IPS-20b (cell line): ENCODE results near the gene PDZD2.

ENCODE experiments used
- H3K27ac ChIP-seq: one replicate; pipeline ENCODE4 v1.5.1; 2013; ENCODE audit warnings: low read length
- H3K27me3 ChIP-seq: 2 replicates; pipeline ENCODE4 v1.6.1; 2013; ENCODE audit warnings: mild to moderate bottlenecking, low read length, inconsistent platforms; ENCODE audit not compliant: insufficient read depth
- H3K36me3 ChIP-seq: 2 replicates; pipeline ENCODE4 v1.6.1; 2013; ENCODE audit warnings: low read depth, mild to moderate bottlenecking, inconsistent platforms, low read length, moderate library complexity; ENCODE audit not compliant: insufficient read depth
- H3K4me1 ChIP-seq: 2 replicates; pipeline ENCODE4 v1.6.1; 2013; ENCODE audit warnings: mild to moderate bottlenecking, control low read depth, inconsistent platforms, low read length, moderate library complexity; ENCODE audit not compliant: insufficient read depth
- H3K4me3 ChIP-seq: 2 replicates; pipeline ENCODE4 v1.5.1; 2013; ENCODE audit warnings: mild to moderate bottlenecking, low read length, inconsistent platforms
- H3K9ac ChIP-seq: 2 replicates; pipeline ENCODE4 v1.6.1; 2013; ENCODE audit warnings: low read depth, mild to moderate bottlenecking, inconsistent platforms, low read length, moderate library complexity
- H3K9me3 ChIP-seq: 2 replicates; pipeline ENCODE4 v1.6.1; 2013; ENCODE audit warnings: mild to moderate bottlenecking, low read depth, low read length, inconsistent platforms; ENCODE audit not compliant: insufficient read depth

Gene PDZD2

DNA sequence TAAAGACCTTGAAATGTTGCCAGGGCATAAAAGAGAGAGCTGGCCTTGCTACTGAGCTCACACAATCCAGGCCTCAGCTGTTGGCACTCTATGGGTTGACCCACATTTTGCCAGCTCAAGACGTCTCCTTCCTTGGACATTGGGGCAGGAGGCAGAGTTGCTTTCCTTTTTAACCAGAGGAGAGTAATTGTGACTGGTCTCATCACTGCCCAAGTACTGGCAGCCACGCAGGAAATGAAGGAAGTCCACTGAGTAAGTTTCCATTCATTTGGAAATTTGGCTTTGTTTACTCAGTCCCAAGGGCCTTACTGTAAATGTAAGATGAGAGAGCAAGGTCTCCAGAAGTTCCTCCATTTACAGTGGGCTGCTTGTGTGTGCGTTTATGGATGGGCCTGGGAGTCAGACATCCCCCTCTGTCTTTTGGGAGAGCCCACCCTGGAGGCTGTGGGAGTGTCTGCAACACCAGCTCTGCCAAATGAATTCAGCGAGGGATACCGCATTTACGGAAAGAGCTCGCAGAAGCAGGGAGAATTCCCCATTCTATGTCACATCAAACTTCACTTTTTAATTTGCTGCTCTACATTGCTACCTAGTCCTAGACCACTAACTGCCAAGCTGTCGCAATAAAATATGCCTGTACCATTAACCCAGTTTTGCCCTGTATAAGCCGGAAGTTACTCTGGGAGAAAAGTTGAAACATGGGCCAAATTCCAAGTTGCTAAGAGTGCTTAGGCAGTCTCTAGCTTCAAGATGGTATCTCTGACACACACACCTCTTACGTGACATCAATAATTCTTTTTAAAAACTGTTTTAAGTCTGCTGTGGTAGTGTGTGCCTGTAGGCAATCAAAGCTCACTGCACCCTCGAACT is 24.5 kb upstream of the PDZD2 start:
- peaks cover 15% of the 10 kb centered on the region; the same call in 1 of the 2 replicates for H3K4me1 ChIP-seq
- H3K27ac ChIP-seq: no peak overlapping the region

DNA sequence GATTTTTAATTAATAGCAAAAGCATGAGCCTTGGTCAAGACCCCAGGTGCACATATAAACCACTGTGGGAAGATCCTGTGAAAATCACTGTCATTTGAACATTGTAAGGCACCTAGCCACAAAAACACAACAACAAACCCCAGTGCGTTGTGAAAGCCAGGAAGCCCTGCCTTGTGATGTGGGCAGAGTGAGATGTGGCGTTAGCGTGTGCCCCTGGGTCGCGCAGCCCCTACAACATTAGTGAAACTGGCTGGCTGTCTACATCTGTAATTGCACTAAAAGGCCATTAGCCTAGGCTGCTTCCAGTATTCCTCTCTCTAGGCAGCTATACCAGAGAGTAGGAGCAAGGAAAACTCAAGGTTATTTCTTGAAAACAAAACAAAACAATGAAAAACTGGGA is 21.1 kb upstream of the PDZD2 start:
- no peak overlapping the region; the same call in 1 of the 2 replicates for H3K9ac ChIP-seq
- no peak overlapping the region for H3K27ac ChIP-seq
- H3K9me3 ChIP-seq: no peaks in the 10 kb centered on the region

More for the DNA sequence above, 24.5 kb upstream of the PDZD2 start:
- no peaks in the 10 kb centered on the region for H3K36me3 ChIP-seq
- no peaks in the 10 kb centered on the region for H3K27me3 ChIP-seq
- no peak overlapping the region for H3K9ac ChIP-seq
- H3K9me3 ChIP-seq: no peaks in the 10 kb centered on the region
- H3K4me3 ChIP-seq: no peak overlapping the region

DNA sequence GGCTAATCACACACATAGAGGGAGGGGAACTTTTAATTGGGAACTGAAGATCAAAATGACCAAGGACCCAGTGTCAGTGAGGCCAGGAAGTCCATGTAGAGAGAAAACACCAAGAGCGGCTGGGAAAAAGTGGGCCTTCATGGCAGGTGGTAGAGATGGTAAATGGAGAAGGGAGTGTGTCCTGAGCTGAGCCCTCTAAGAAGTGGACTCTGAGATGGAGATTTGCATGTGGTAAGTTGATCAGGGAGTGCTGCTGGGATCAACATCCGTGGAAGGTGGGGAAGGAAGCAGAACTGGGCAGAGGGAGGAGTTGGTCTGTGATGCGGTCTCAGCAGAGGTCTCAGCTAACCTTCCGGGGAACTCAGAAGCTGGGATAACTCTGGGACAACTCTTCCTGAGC is 18.9 kb upstream of the PDZD2 start:
- Histone ChIP-seq H3K9me3 (no peaks in the 10 kb centered on the region), H3K36me3 (no peaks in the 10 kb centered on the region), H3K27ac (no peak overlapping the region), H3K9ac (no peak overlapping the region), H3K27me3 (no peaks in the 10 kb centered on the region), H3K4me1 (peaks cover 7% of the 10 kb centered on the region; the same call in 1 of the 2 replicates), H3K4me3 (no peak overlapping the region)

More for the DNA sequence above, 21.1 kb upstream of the PDZD2 start:
- H3K36me3 ChIP-seq: no peaks in the 10 kb centered on the region
- no peak overlapping the region; the same call in 1 of the 2 replicates for H3K4me3 ChIP-seq
- H3K4me1 ChIP-seq: peaks cover 15% of the 10 kb centered on the region; the same call in 1 of the 2 replicates
- H3K27me3 ChIP-seq: no peaks in the 10 kb centered on the region

DNA sequence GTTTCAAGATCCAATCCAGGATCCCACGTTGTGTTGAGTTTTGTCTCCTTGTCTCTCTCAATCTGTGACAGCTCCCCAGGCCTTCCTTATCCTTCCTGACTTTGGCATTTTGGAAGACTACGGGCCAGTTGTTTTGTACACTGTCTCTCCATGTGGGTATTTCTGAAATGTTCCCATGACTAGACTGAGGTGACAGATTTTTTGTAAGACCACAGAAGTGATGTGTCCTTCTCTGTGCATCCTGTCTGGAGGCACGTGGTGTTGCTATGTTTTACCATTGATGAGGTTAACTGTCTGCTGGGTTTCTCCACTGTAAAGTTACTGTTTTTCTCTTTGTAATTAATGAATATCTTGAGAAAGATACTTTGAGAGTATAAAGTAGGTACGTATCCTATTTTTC is 15.7 kb upstream of the PDZD2 start:
- Histone ChIP-seq H3K9ac (no peak overlapping the region), H3K27me3 (no peaks in the 10 kb centered on the region), H3K27ac (no peak overlapping the region), H3K36me3 (no peaks in the 10 kb centered on the region), H3K4me1 (peaks cover 4% of the 10 kb centered on the region; the same call in 1 of the 2 replicates), H3K9me3 (no peaks in the 10 kb centered on the region), H3K4me3 (no peak overlapping the region)

DNA sequence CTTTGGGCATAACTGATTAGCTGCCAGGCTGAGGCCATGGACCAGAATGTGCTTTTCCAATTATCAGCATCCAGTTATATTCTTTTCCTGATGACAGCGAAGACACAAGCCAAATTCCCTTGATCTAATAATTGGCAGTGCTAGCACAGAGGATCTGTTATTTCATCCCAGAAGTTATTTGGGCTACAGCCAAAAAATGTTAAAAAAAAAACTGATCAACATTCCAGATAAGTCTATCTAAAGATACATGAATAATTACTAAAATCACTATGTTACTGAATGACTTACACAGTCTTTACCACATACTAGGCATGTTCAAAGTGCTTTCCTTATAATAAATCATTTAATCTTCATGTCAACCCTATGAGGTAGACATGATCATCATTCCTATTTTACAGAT is 13.5 kb upstream of the PDZD2 start:
- Histone ChIP-seq H3K36me3 (no peaks in the 10 kb centered on the region), H3K9me3 (no peaks in the 10 kb centered on the region), H3K4me3 (no peak overlapping the region), H3K27ac (no peak overlapping the region), H3K4me1 (no peaks in the 10 kb centered on the region), H3K27me3 (no peaks in the 10 kb centered on the region), H3K9ac (no peak overlapping the region)

DNA sequence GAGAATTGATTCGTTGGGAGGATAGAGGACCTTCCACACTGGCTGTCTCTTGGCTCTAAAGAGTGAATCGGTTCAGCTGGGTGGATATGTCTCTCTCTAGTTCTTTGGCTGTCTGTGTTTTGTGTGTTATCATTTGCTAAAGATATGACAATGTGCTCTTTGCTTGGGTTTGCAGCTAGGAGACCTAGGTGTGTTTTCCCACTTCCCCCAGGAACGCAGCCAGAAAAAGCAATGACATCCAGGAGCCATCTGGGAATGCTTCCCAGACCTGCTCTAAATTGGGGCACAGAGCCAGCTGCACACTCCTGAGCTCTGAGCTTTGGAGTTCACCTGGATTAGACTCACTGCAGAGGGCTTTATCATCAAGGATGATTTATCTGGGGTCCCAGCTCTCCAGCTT is 12.8 kb upstream of the PDZD2 start:
- Histone ChIP-seq H3K9ac (no peak overlapping the region), H3K27me3 (no peaks in the 10 kb centered on the region), H3K36me3 (no peaks in the 10 kb centered on the region), H3K4me1 (no peaks in the 10 kb centered on the region), H3K9me3 (no peaks in the 10 kb centered on the region), H3K27ac (no peak overlapping the region), H3K4me3 (no peak overlapping the region)

DNA sequence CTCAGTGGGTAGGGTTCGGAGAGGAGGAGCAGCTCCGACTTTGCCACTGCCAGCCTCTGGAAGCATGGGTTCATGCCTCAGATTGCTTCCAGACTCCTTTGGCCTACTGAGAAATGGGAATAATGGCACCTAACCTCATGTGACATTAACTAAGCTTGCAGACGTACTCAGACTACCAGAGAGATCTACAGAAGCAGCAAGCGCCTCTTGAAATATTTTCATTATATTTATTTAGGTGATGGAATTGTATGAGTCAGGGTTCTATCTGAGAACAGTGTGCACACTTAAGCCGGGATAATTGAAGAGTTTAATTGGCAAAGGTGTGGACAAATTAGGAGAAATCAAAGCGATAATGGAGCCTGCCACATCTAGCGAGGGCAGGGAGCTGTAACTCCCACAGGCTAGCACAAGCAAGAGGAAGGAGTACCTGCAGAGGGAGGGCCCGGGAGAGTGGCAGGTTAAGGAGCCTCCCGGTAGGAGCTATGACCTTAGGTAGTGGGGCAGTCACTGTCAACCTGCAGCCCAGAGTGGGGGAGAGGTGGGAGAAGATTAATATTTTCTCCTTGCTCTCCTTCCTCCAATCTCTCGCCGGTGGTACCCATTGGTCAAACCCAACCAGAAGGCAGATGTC is 12.2 kb upstream of the PDZD2 start:
- Histone ChIP-seq H3K9me3 (no peaks in the 10 kb centered on the region), H3K27ac (no peak overlapping the region), H3K4me3 (no peak overlapping the region), H3K27me3 (no peaks in the 10 kb centered on the region), H3K4me1 (no peaks in the 10 kb centered on the region), H3K36me3 (no peaks in the 10 kb centered on the region), H3K9ac (no peak overlapping the region)

DNA sequence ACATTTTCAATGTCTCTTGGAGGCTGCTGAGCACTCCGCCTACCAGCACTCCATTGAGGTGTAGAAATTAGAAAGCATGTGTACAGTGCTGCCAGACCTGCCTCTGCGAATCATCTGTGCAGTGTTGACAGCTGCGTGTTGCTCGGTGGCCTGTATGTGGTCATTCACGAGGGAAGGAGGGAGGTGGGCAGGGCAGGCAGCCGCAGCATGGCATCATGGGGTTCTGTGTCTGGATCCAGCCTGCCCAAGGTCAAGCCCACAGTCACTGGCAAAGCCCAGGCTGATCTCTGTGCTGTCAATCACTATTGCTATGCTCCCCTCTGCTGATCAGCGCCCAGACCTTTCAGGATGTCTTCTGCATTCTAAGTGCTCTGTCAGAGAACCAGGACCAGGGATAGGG is 8.0 kb upstream of the PDZD2 start:
- H3K36me3 ChIP-seq: no peaks in the 10 kb centered on the region
- H3K4me3 ChIP-seq: no peak overlapping the region
- H3K27me3 ChIP-seq: no peaks in the 10 kb centered on the region; the same call in 1 of the 2 replicates
- no peak overlapping the region for H3K9ac ChIP-seq
- no peak overlapping the region for H3K27ac ChIP-seq
- H3K9me3 ChIP-seq: no peaks in the 10 kb centered on the region
- H3K4me1 ChIP-seq: no peaks in the 10 kb centered on the region

DNA sequence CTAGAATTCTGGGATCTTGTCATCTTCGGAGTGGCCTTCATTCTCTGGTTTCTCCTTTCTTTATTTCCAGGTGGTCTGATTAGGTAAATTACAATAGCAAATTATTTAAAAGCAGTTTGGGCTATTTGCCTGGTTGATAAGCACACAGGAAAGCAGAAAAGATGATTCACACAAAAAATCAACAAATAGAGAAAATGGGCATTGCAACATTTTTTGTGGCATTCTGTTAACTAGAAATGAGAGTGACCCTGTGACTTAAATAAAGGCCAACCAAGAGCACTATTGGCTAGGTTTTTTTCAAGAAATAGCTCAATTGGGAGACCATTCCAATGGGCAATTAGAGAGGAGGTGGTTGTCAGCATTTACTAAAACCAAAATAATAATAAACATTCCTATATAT is 6.5 kb upstream of the PDZD2 start:
- H3K36me3 ChIP-seq: no peaks in the 10 kb centered on the region
- H3K4me1 ChIP-seq: no peaks in the 10 kb centered on the region
- peaks cover 5% of the 10 kb centered on the region for H3K27me3 ChIP-seq
- no peak overlapping the region for H3K9ac ChIP-seq
- H3K27ac ChIP-seq: no peak overlapping the region
- no peak overlapping the region for H3K4me3 ChIP-seq
- H3K9me3 ChIP-seq: no peaks in the 10 kb centered on the region

DNA sequence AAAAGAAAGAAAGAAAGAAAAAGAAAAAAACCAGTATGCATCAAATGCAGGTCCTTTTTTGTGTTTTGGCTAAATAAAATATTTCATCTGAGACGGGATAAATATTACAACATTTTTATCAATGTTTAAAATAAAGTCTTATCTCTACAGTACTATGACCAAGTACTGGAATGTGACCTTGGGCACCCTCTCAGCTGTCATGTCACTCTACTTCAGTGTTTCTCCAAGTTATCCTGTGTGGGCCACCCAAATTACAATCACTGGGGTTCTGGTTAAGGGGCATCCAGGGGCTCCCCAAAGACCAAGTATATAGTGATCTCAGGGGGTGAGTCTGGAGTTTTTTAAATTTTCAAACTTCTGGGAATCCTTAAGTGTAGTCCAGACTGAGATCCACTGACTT is 3.5 kb upstream of the PDZD2 start:
- Histone ChIP-seq H3K27me3 (peaks cover 32% of the 10 kb centered on the region), H3K9me3 (no peaks in the 10 kb centered on the region), H3K27ac (no peak overlapping the region), H3K4me1 (no peaks in the 10 kb centered on the region; the same call in 1 of the 2 replicates), H3K36me3 (no peaks in the 10 kb centered on the region), H3K4me3 (no peak overlapping the region), H3K9ac (no peak overlapping the region)

DNA sequence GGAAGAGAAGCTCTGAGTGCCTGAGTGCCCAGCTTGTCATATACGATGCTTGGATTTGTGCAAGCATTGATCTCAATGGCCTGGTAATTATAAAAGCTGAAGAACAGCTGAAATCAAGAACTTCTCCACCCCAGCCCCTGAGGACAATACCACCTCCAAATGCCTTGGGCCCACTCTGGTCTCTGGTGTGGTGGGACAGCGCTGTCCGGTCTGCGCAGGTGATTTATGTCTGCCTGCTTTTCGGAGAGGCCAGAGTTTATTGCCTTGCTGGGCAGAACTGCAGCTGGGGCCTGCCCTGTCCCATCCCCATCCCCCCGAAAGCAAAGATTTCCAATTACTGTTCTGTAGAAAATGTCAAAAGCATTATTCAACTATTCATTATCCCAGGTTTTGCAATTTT is 1.1 kb upstream of the PDZD2 start:
- peaks cover 56% of the 10 kb centered on the region for H3K27me3 ChIP-seq
- H3K4me3 ChIP-seq: peak overlapping the region; percentile 81; the same call in 1 of the 2 replicates
- H3K9ac ChIP-seq: no peak overlapping the region
- no peaks in the 10 kb centered on the region; the same call in 1 of the 2 replicates for H3K4me1 ChIP-seq
- H3K36me3 ChIP-seq: no peaks in the 10 kb centered on the region
- H3K9me3 ChIP-seq: no peaks in the 10 kb centered on the region
- no peak overlapping the region for H3K27ac ChIP-seq

DNA sequence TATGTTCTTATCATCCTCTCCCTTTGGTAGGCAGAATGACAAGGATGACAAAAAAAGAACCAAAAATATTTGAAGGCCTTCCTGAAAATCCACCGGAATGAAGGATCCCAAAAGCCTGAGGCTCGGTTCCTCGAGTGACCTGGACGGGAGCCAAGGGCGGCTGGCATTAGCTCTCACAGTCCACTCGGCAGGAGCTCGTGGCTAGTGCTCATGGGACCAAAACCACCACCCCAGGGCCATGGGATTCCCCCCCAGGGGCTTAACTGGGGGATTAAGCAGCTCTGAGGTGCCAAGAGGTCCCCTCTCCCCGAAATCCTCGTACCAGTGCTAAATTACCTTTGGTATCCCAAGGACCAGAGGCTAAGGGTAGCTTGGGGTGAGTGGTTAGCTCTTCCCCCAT is 586 bp upstream of the PDZD2 start:
- Histone ChIP-seq H3K9me3 (no peaks in the 10 kb centered on the region), H3K27ac (no peak overlapping the region), H3K36me3 (no peaks in the 10 kb centered on the region), H3K4me3 (peak overlapping the region; percentile 81), H3K27me3 (peaks cover 58% of the 10 kb centered on the region), H3K9ac (peak overlapping the region; percentile 57; the same call in 1 of the 2 replicates), H3K4me1 (no peaks in the 10 kb centered on the region; the same call in 1 of the 2 replicates)
